ENCODE results near the gene NKD1.

DNA sequence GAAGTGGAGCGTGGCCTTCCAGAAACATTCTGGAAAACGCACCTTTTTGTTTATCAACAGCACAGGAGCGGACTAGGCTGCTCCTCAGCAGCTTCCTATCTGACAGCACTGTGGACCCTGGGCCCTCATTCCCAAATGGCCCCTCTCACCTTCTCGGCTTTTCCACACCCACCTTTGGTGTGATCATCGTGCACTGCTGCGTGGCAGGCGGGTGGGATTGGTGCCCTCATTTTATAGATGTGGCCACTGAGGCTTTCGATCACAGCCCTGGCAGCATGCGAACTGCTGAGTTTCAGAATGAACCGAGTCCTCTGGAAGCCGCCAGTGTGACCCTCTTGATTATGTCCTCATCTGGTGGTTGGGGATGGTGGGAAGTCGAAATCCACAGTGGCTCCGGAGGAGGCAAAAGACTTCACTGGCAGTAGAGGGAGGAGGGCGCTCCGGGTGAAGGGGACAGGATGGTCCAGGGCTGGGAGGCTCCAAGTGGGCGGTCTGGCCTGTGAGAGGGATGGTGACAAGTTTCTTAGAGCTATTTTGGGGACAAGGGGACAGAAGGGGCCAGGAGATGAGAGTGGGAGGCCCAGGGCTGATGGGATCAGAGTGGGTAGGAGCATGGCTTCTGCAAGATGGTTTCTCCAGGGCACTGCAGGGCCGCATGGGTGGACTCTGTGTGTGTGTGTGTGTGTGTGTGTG, 49.5 kb downstream of the NKD1 start:
- no peak for TF ChIP-seq EZH2phosphoT487 (IDR thresholded peaks at IDR 0.05; ENCODE audit: borderline replicate concordance, low read depth, low read length)
- TF ChIP-seq, protein P1, sequence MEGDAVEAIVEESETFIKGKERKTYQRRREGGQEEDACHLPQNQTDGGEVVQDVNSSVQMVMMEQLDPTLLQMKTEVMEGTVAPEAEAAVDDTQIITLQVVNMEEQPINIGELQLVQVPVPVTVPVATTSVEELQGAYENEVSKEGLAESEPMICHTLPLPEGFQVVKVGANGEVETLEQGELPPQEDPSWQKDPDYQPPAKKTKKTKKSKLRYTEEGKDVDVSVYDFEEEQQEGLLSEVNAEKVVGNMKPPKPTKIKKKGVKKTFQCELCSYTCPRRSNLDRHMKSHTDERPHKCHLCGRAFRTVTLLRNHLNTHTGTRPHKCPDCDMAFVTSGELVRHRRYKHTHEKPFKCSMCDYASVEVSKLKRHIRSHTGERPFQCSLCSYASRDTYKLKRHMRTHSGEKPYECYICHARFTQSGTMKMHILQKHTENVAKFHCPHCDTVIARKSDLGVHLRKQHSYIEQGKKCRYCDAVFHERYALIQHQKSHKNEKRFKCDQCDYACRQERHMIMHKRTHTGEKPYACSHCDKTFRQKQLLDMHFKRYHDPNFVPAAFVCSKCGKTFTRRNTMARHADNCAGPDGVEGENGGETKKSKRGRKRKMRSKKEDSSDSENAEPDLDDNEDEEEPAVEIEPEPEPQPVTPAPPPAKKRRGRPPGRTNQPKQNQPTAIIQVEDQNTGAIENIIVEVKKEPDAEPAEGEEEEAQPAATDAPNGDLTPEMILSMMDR (conservative IDR thresholded peaks at IDR 0.05; ENCODE audit: low read length), result no peak
